ENCODE measurements around the gene TLE4. TPM values are rescaled to one million over a fixed set of nuclear protein-coding genes. Genes with fewer than 3 reads are reported as not detected.

Gene TLE4
- total RNA-seq, 1 donor from 2014 or later = 98.5 TPM

GRCh38 chr9:79719989-79720388 is 148.2 kb downstream of the TLE4 start:
- Histone ChIP-seq H3K4me2 (ENCODE audit: low read length) (no peak overlapping the region), H3K27me3 (ENCODE audit: insufficient read depth, low read length) (no peaks in the 10 kb centered on the region), H3K27ac (ENCODE audit: low read depth, low read length) (no peak overlapping the region), H3K4me3 (ENCODE audit: insufficient read depth, low read depth, low read length) (no peak overlapping the region), H2AFZ (ENCODE audit: low read depth, low read length) (no peak overlapping the region), H3K9me3 (ENCODE audit: insufficient read depth, low read depth, low read length) (no peaks in the 10 kb centered on the region), H4K20me1 (ENCODE audit: insufficient read depth, low read length) (no peaks in the 10 kb centered on the region), H3K9ac (ENCODE audit: low read length) (no peak overlapping the region), H3K4me1 (ENCODE audit: insufficient read depth, low read length) (no peaks in the 10 kb centered on the region), H3K79me2 (ENCODE audit: insufficient read depth, low read length) (no peaks in the 10 kb centered on the region), H3K36me3 (ENCODE audit: insufficient read depth, low read length) (peaks cover 65% of the 10 kb centered on the region)
- no peak for TF ChIP-seq CTCF (IDR thresholded peaks at IDR 0.05; ENCODE audit: insufficient read depth, low read depth, low read length)
- TF ChIP-seq EZH2 (IDR thresholded peaks at IDR 0.05; ENCODE audit: insufficient read depth, low read length) = no peak
- Mint-ChIP-seq H3K4me1 (ENCODE audit: low read depth, unreplicated experiment) (no peaks in the 10 kb centered on the region), H3K27ac (ENCODE audit: unreplicated experiment) (no peak overlapping the region), H3K4me3 (ENCODE audit: unreplicated experiment) (no peak overlapping the region), H3K9me3 (ENCODE audit: unreplicated experiment) (no peaks in the 10 kb centered on the region), H3K27me3 (ENCODE audit: low read depth, unreplicated experiment) (no peaks in the 10 kb centered on the region), H3K36me3 (ENCODE audit: low read depth, unreplicated experiment) (peaks cover 31% of the 10 kb centered on the region)
- DNase-seq (ENCODE audit: low read depth) (no peak), FAIRE-seq (no peak)

GRCh38 chr9:79731171-79731890 is 159.6 kb downstream of the TLE4 start:
- Mint-ChIP-seq H3K27me3 (ENCODE audit: low read depth, unreplicated experiment) (no peaks in the 10 kb centered on the region), H3K9me3 (ENCODE audit: unreplicated experiment) (peaks cover 2% of the 10 kb centered on the region), H3K27ac (ENCODE audit: unreplicated experiment) (no peak overlapping the region), H3K4me1 (ENCODE audit: low read depth, unreplicated experiment) (no peaks in the 10 kb centered on the region), H3K4me3 (ENCODE audit: unreplicated experiment) (no peak overlapping the region), H3K36me3 (ENCODE audit: low read depth, unreplicated experiment) (peaks cover 37% of the 10 kb centered on the region)
- H3K4me3 ChIP-seq (ENCODE audit: insufficient read depth, low read depth, low read length) = no peak overlapping the region
- TF ChIP-seq EZH2 (IDR thresholded peaks at IDR 0.05; ENCODE audit: insufficient read depth, low read length) = no peak
- no peak for TF ChIP-seq CTCF (IDR thresholded peaks at IDR 0.05; ENCODE audit: insufficient read depth, low read depth, low read length)
- no peaks in the 10 kb centered on the region for H3K4me1 ChIP-seq (ENCODE audit: insufficient read depth, low read length)
- H3K27ac ChIP-seq (ENCODE audit: low read depth, low read length) = no peak overlapping the region
- no peak overlapping the region for H3K4me2 ChIP-seq (ENCODE audit: low read length)
- H2AFZ ChIP-seq (ENCODE audit: low read depth, low read length) = no peak overlapping the region
- H3K9me3 ChIP-seq (ENCODE audit: insufficient read depth, low read depth, low read length) = no peaks in the 10 kb centered on the region
- FAIRE-seq = no peak
- H3K36me3 ChIP-seq (ENCODE audit: insufficient read depth, low read length) = peaks cover 16% of the 10 kb centered on the region
- H4K20me1 ChIP-seq (ENCODE audit: insufficient read depth, low read length) = no peaks in the 10 kb centered on the region
- no peak overlapping the region for H3K9ac ChIP-seq (ENCODE audit: low read length)
- no peaks in the 10 kb centered on the region for H3K79me2 ChIP-seq (ENCODE audit: insufficient read depth, low read length)
- no peak for DNase-seq (ENCODE audit: low read depth)
- H3K27me3 ChIP-seq (ENCODE audit: insufficient read depth, low read length) = no peaks in the 10 kb centered on the region
